Thyroid gland (tissue), 4 donors: ENCODE measurements around the gene LSAMP. TPM values are rescaled to one million over a fixed set of nuclear protein-coding genes. Genes with fewer than 3 reads are reported as not detected.

Experiments
- DNase-seq, 2 donors: peaks; one replicate each; pipeline ENCODE4 v3.0.0-alpha.2; 2019
- H3K27ac ChIP-seq, 3 donors: fragments of 200-600 bp; sonication (generic); 1 replicate in 2 of 3; 2 replicates in 1 of 3; pipeline ENCODE4 v1.5.1; 2016 to 2019; ENCODE audit warnings: mild to moderate bottlenecking in 1 of 3, moderate library complexity in 1 of 3
- H3K27me3 ChIP-seq: fragments of 200-600 bp; sonication (generic); one replicate; pipeline ENCODE4 v1.5.1; 2019
- H3K36me3 ChIP-seq, 2 donors: fragments of 200-600 bp; sonication (generic); one replicate each; pipeline ENCODE4 v1.5.1; 2016 to 2019
- H3K4me1 ChIP-seq, 2 donors: fragments of 200-600 bp; sonication (generic); one replicate each; pipeline ENCODE4 v1.5.1; 2017 to 2019
- H3K4me3 ChIP-seq, 3 donors: fragments of 200-600 bp; sonication (generic); replicated peaks in 1 of 3; 1 replicate in 2 of 3; 2 replicates in 1 of 3; pipeline ENCODE4 v1.5.1; 2016; ENCODE audit warnings: mild to moderate bottlenecking in 1 of 3
- H3K9me3 ChIP-seq: fragments of 200-600 bp; sonication (generic); one replicate; pipeline ENCODE4 v1.5.1; 2017
- CTCF ChIP-seq, 6 experiments: fragments of 200-600 bp in 3 of 6; fragments of 450-650 bp in 3 of 6; sonication (generic) in 3 of 6; IDR thresholded peaks; one replicate each; pipeline ENCODE4 v1.5.1; 2016 to 2019; ENCODE audit warnings: antibody characterized with exemption in 6 of 6, mild to moderate bottlenecking in 2 of 6, inconsistent platforms in 1 of 6, moderate library complexity in 1 of 6
- POLR2A ChIP-seq, 2 donors: fragments of 450-650 bp; IDR thresholded peaks; one replicate each; pipeline ENCODE4 v1.6.1; 2017; ENCODE audit warnings: antibody characterized with exemption in 2 of 2, mild to moderate bottlenecking in 2 of 2, moderate library complexity in 1 of 2
- WGBS, 2 donors: methylation state at CpG; one replicate each; pipeline ENCODE4 v1.1.5; 2017; 5-methylcytosine and 5-hydroxymethylcytosine counted together
- intact Hi-C: fragments of 100-400 bp; cut with DNase I; formaldehyde crosslinking; loops from one replicate; pipeline ENCODE4 v1.15.1; 2023
- total RNA-seq, 4 donors: library from RNA; depleted of rRNA; stranded (reverse); fragments of >200 nt; gene quantifications; one replicate each; pipeline ENCODE4 v1.2.3, GENCODE V29; 2016

The LSAMP gene
- total RNA-seq, 4 donors from 2014 or later: 0.78 to 2.0 (median 1.8) TPM

- DNase-seq: no peak
- Histone ChIP-seq H3K4me1 (no peaks in the 10 kb centered on the region), H3K27ac (no peak overlapping the region), H3K9me3 (no peaks in the 10 kb centered on the region), H3K27me3 (no peaks in the 10 kb centered on the region), H3K4me3 (no peak overlapping the region), H3K36me3 (no peaks in the 10 kb centered on the region)
- 62 to 68% methylated on average over 4 of the region's 4 CpGs for WGBS, 2 donors
- intact Hi-C loops: no loop called here
- no peak for TF ChIP-seq POLR2A (IDR thresholded peaks at IDR 0.05)
- no peak for TF ChIP-seq CTCF (IDR thresholded peaks at IDR 0.05)
Measured at GRCh38 chr3:116302087-116302747, 143.1 kb downstream of the LSAMP start.

DNA sequence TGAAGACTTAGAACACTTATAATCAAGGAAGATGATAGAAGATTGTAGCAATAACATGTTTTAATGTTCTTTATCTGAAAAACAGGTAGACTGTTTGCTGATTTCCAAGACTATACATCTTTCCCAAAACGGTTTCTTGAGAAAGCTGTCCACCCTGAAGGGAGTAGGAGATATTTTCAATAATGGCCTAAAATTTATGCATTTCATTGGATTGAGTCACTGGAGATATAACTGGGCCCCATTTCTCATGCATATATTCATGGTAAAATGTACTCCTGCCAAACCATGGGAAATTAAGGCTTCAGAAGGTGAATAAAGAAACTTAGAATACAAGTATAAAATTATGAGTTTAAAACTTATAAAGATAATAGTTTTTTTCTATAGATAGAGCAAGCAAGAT lies 143.9 kb downstream of the LSAMP start:
- no peaks in the 10 kb centered on the region for H3K27me3 ChIP-seq
- intact Hi-C loops: no loop called here
- H3K36me3 ChIP-seq: no peaks in the 10 kb centered on the region
- H3K4me1 ChIP-seq: no peaks in the 10 kb centered on the region
- TF ChIP-seq CTCF (IDR thresholded peaks at IDR 0.05) (no peak), POLR2A (IDR thresholded peaks at IDR 0.05) (no peak)
- no peak overlapping the region for H3K27ac ChIP-seq
- WGBS, 2 donors: 83 to 86% methylated on average over 1 of the region's 1 CpG
- no peak overlapping the region for H3K4me3 ChIP-seq
- no peak for DNase-seq
- H3K9me3 ChIP-seq: no peaks in the 10 kb centered on the region

DNA sequence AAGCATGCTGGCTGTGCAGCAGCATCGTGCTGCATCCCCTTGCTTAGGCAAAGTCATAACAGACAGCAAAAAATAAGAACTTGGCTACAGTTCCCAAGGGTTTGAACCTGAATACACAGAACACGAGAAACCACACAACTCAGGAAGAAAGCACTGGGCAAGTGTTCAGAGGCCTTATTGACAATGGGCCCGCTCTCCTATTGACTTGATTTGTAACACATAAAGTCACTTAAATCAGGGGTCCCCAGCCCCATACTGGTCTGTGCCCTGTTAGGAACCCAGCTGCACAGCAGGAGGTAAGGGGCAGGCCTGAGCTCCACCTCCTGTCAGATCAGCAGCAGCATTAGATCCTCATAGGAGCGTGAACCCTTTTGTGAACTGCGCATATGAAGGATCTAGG lies 145.1 kb downstream of the LSAMP start:
- Histone ChIP-seq H3K9me3 (no peaks in the 10 kb centered on the region), H3K27me3 (no peaks in the 10 kb centered on the region), H3K36me3 (no peaks in the 10 kb centered on the region), H3K4me3 (no peak overlapping the region), H3K4me1 (no peaks in the 10 kb centered on the region), H3K27ac (no peak overlapping the region)
- no peak for TF ChIP-seq POLR2A (IDR thresholded peaks at IDR 0.05)
- intact Hi-C loops: no loop called here
- no peak for DNase-seq
- 87 to 90% methylated on average over 5 of the region's 5 CpGs for WGBS, 2 donors

DNA sequence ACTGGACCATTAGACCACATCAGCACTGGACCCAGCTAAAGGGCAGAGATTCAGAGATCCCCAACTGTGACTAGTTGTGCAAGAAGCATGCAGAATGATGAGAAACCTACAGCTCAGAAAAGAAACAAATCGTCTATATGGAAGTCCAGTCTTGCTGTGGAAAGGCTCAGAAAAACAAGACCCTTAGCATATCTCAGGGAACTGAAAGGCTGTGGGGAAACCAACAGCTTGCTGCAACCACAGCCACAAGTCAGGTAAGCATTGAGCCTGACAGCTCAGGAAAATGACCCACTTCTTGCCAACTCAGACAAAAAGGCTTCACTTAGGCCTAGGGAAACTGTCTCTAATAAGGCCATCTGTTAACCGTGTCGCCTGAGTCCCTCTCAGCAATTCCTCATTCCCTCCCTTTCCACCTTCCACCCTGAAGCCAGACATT lies 145.6 kb downstream of the LSAMP start:
- DNase-seq: no peak
- Histone ChIP-seq H3K27ac (no peak overlapping the region), H3K4me1 (no peaks in the 10 kb centered on the region), H3K27me3 (no peaks in the 10 kb centered on the region), H3K4me3 (no peak overlapping the region), H3K36me3 (no peaks in the 10 kb centered on the region), H3K9me3 (no peaks in the 10 kb centered on the region)
- intact Hi-C loops: no loop called here
- TF ChIP-seq POLR2A (IDR thresholded peaks at IDR 0.05) (no peak), CTCF (IDR thresholded peaks at IDR 0.05) (no peak)
- 68 to 75% methylated on average over 3 of the region's 3 CpGs for WGBS, 2 donors

DNA sequence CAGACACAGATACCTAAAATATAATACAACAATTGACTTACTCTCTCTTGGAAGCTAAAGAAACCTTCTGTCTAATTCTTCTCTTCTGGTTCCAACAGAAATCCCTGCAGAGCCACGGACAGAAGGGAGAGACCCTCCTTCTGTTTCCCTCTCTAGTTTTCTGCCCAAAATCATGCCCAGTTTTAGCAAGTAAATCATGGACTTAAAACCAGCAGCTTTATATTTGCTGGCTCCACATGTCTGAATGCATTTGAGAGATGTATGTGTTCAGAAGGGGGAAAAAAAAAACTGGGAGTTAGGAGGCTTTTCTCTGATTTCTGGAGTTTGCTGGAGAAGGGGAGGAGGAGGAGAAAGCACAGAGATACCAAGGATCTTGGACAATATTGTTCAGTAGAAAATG lies 147.1 kb downstream of the LSAMP start:
- H3K27ac ChIP-seq: no peak overlapping the region
- no peak for TF ChIP-seq POLR2A (IDR thresholded peaks at IDR 0.05)
- no peak for TF ChIP-seq CTCF (IDR thresholded peaks at IDR 0.05)
- intact Hi-C loops: no loop called here
- no peak overlapping the region for H3K4me3 ChIP-seq
- 52% methylated on average over 1 of the region's 1 CpG for WGBS, 2 donors
- no peak for DNase-seq
- H3K36me3 ChIP-seq: no peaks in the 10 kb centered on the region
- no peaks in the 10 kb centered on the region for H3K4me1 ChIP-seq
- no peaks in the 10 kb centered on the region for H3K27me3 ChIP-seq
- H3K9me3 ChIP-seq: no peaks in the 10 kb centered on the region
